ENCODE data around the gene GRB7. TPM values are rescaled to one million over a fixed set of nuclear protein-coding genes. Genes with fewer than 3 reads are reported as not detected.

Gene GRB7
- total and polyA plus RNA-seq, 9 of the 15 experiments (the other 6 are each of a cell fraction or from before 2014, with no cell fraction given): 0.04 to 6.2 (median 2.2) TPM

DNA sequence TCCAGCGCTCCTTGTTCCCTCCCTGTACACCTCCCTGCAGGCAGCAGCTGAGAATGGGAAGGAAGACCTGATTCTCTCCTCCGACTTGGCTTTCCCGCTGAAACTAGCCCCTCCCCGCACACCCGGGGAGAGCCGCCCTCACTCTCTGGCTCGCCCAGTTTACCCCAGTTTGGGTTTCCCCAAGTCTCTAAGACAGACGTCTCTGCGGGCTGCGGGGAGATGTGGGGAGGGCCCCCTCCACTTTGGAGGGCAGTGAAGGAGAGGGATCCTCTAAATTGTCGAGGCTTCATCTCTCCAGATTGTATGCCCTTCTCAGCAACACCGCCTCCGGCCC is 797 bp downstream of the GRB7 start (continued):
- TF ChIP-seq, protein P1, sequence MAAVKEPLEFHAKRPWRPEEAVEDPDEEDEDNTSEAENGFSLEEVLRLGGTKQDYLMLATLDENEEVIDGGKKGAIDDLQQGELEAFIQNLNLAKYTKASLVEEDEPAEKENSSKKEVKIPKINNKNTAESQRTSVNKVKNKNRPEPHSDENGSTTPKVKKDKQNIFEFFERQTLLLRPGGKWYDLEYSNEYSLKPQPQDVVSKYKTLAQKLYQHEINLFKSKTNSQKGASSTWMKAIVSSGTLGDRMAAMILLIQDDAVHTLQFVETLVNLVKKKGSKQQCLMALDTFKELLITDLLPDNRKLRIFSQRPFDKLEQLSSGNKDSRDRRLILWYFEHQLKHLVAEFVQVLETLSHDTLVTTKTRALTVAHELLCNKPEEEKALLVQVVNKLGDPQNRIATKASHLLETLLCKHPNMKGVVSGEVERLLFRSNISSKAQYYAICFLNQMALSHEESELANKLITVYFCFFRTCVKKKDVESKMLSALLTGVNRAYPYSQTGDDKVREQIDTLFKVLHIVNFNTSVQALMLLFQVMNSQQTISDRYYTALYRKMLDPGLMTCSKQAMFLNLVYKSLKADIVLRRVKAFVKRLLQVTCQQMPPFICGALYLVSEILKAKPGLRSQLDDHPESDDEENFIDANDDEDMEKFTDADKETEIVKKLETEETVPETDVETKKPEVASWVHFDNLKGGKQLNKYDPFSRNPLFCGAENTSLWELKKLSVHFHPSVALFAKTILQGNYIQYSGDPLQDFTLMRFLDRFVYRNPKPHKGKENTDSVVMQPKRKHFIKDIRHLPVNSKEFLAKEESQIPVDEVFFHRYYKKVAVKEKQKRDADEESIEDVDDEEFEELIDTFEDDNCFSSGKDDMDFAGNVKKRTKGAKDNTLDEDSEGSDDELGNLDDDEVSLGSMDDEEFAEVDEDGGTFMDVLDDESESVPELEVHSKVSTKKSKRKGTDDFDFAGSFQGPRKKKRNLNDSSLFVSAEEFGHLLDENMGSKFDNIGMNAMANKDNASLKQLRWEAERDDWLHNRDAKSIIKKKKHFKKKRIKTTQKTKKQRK (IDR thresholded peaks at IDR 0.05; ENCODE audit: borderline replicate concordance, low read depth, low read length): no peak
- TF ChIP-seq, protein P2, sequence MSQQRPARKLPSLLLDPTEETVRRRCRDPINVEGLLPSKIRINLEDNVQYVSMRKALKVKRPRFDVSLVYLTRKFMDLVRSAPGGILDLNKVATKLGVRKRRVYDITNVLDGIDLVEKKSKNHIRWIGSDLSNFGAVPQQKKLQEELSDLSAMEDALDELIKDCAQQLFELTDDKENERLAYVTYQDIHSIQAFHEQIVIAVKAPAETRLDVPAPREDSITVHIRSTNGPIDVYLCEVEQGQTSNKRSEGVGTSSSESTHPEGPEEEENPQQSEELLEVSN (IDR thresholded peaks at IDR 0.05; ENCODE audit: borderline replicate concordance in 1 of 2, extremely low read depth in 1 of 2, insufficient read depth in 1 of 2, insufficient read length in 1 of 2, low read depth in 1 of 2, low read length in 1 of 2, poor library complexity in 1 of 2, severe bottlenecking in 1 of 2): peak in 1 of 2 experiments; percentile 73
- TF ChIP-seq PHB (CRISPR knock-in tag; IDR thresholded peaks at IDR 0.05): no peak
- TF ChIP-seq, protein P3, sequence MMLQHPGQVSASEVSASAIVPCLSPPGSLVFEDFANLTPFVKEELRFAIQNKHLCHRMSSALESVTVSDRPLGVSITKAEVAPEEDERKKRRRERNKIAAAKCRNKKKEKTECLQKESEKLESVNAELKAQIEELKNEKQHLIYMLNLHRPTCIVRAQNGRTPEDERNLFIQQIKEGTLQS (IDR thresholded peaks at IDR 0.05): no peak
- TF ChIP-seq, protein P3 (CRISPR knock-in tag; conservative IDR thresholded peaks at IDR 0.05): no peak
- no peak for TF ChIP-seq NR2F6 (CRISPR knock-in tag; IDR thresholded peaks at IDR 0.05)
- no peak for TF ChIP-seq ESRRB (CRISPR knock-in tag; IDR thresholded peaks at IDR 0.05; ENCODE audit: borderline replicate concordance)
- TF ChIP-seq, protein P4, sequence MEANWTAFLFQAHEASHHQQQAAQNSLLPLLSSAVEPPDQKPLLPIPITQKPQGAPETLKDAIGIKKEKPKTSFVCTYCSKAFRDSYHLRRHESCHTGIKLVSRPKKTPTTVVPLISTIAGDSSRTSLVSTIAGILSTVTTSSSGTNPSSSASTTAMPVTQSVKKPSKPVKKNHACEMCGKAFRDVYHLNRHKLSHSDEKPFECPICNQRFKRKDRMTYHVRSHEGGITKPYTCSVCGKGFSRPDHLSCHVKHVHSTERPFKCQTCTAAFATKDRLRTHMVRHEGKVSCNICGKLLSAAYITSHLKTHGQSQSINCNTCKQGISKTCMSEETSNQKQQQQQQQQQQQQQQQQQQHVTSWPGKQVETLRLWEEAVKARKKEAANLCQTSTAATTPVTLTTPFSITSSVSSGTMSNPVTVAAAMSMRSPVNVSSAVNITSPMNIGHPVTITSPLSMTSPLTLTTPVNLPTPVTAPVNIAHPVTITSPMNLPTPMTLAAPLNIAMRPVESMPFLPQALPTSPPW (CRISPR knock-in tag; IDR thresholded peaks at IDR 0.05): peak; percentile 4; the same call in 1 of the 2 replicates
- no peak for TF ChIP-seq ZNF436 (CRISPR knock-in tag; IDR thresholded peaks at IDR 0.05)
- TF ChIP-seq NELFE (IDR thresholded peaks at IDR 0.05; ENCODE audit: insufficient read depth, insufficient read length): no peak
- no peak for TF ChIP-seq MTA2 (IDR thresholded peaks at IDR 0.05; ENCODE audit: low read depth)

All from K562 (cell line).